Measurements from ENCODE around the gene KRT27.
"Not testable (repeated sequence)": the region's sequence is repeated elsewhere in the genome, so short reads cannot be mapped to it uniquely, and the experiment has no call there.

Gene KRT27

DNA sequence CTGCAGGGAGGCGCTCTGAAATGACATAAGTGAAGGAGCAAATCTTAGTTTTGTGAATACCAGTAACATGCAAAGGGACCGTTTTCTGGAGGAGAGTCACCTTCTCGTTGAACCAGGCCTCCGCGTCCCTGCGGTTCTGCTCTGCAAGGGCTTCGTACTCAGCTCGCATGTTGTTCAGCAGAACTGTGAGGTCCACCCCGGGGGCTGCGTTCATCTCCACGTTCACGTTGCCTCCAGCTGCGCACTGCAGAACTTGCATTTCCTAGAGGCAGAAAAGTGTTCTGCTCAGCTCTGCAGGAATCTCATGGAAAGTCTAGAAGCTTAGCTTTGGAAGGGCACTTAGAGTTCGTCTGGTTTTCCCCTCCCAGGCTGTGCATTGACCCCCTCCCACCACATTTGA lies 31.3 kb downstream of the KRT27 start:
- H3K27ac Mint-ChIP-seq, result no peak overlapping the region
- no peaks in the 10 kb centered on the region for H3K4me1 Mint-ChIP-seq (ENCODE audit: low read depth)
- no peaks in the 10 kb centered on the region for H3K36me3 Mint-ChIP-seq
- H3K27me3 Mint-ChIP-seq, result peaks cover 19% of the 10 kb centered on the region
- H3K4me3 Mint-ChIP-seq, result no peak overlapping the region
- no peaks in the 10 kb centered on the region for H3K9me3 Mint-ChIP-seq (ENCODE audit: low read depth)

DNA sequence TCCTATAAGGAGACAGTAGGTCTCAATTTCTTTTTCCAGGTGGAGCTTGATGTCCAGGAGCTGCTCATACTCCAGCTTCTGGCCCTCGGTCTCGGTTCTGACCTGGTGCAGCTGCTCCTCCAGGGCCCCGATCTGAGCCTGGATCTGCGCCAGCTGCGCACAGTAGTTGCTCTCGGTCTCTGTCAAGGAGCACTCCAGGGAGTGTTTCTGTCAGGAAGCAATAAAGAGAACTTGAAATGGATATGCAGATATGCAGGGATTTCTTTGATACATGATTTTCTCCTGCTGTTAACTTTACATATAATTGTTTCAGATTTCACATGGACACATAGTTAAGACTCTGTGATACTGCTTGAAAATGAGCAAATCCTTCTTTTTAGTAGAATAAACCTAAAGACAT lies 32.0 kb downstream of the KRT27 start:
- no peaks in the 10 kb centered on the region for H3K4me1 Mint-ChIP-seq (ENCODE audit: low read depth)
- no peak overlapping the region for H3K27ac Mint-ChIP-seq
- no peak overlapping the region for H3K4me3 Mint-ChIP-seq
- peaks cover 18% of the 10 kb centered on the region for H3K27me3 Mint-ChIP-seq
- H3K36me3 Mint-ChIP-seq, result no peaks in the 10 kb centered on the region
- H3K9me3 Mint-ChIP-seq (ENCODE audit: low read depth), result no peaks in the 10 kb centered on the region

DNA sequence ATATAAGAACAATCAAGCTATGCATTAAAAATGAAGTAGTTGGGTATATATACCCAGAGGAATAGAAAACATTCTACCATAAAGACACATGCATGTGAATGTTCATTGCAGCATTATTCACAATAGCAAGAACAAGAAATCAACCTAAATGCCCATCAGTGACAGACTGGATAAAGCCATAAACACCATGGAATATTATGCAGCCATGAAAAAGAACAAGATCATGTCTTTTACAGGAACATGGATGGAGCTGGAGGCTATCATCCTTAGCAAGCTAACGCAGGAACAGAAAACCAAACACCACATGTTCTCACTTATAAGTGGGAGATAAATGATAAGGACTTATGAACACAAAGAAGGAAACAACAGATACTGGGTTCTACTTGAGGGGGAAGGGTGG lies 33.7 kb downstream of the KRT27 start:
- H3K9me3 Mint-ChIP-seq (ENCODE audit: low read depth); H3K4me3 Mint-ChIP-seq; H3K27ac Mint-ChIP-seq; H3K36me3 Mint-ChIP-seq; H3K4me1 Mint-ChIP-seq (ENCODE audit: low read depth): not testable (repeated sequence)
- H3K27me3 Mint-ChIP-seq, result peaks cover 21% of the 10 kb centered on the region

DNA sequence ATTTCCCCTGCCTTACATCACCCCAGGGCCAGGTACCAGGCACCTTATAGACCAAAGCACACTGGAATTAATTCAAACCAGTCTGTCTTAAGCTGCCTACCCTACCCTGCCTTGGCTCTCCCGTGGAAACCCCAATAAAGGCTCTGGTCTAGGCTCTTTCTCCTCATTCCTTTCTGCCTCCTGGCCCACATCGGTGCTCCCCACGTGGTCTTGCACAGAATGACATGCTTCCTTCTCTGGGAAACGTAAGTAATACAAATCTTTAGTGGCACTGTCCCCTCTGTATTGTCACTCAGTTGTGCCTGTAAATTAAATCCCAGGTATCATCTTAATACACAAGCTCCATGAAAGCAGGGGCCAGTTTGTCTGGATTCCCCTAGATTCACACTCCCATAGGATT lies 43.8 kb downstream of the KRT27 start:
- no peak overlapping the region for H3K27ac Mint-ChIP-seq
- no peak overlapping the region for H3K4me3 Mint-ChIP-seq
- peaks cover 3% of the 10 kb centered on the region for H3K36me3 Mint-ChIP-seq
- H3K4me1 Mint-ChIP-seq (ENCODE audit: low read depth), result no peaks in the 10 kb centered on the region
- peaks cover 7% of the 10 kb centered on the region for H3K9me3 Mint-ChIP-seq (ENCODE audit: low read depth)
- H3K27me3 Mint-ChIP-seq, result peaks cover 9% of the 10 kb centered on the region

DNA sequence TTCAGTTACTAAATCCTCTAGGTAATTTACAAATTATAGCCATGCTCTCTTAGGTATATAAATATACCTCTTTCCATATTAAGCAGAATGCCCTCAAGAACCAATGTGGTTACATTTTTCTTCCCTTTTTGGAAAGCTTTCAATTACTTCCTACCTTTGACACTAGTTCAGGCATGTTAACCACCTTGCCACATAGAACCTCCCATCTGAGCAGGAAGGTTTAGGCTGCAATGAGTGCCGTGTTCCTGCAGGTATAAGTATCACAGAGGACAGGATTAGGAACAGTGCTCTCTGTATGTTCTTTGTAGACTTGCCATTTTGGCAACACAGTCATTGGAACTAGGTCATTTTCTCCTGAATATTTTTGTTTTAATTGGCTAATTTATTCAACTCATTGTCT lies 47.3 kb downstream of the KRT27 start:
- no peaks in the 10 kb centered on the region for H3K9me3 Mint-ChIP-seq (ENCODE audit: low read depth)
- no peaks in the 10 kb centered on the region for H3K36me3 Mint-ChIP-seq
- no peak overlapping the region for H3K27ac Mint-ChIP-seq
- no peak overlapping the region for H3K4me3 Mint-ChIP-seq
- H3K4me1 Mint-ChIP-seq (ENCODE audit: low read depth), result no peaks in the 10 kb centered on the region
- peaks cover 6% of the 10 kb centered on the region for H3K27me3 Mint-ChIP-seq

DNA sequence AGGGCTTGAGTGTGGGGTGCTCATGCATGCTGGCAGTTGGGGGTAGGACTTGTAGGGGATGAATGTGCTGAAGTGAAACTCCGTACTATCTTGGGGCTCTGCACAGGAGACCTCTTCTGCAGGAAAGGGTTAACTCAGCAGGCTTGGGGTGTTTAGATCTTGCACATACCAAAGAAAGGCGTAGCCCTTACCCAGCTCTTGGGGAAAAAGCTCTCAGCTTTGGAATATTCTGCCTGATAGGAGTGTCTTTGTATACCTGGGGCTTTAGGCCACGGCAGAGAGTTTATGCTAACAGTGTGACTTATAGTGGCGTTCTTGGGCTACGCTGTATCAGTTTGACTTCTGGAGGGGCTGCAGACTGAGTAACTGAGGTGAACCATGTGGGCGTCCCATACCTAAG lies 48.3 kb downstream of the KRT27 start:
- Mint-ChIP-seq H3K9me3 (ENCODE audit: low read depth) (no peaks in the 10 kb centered on the region), H3K27me3 (peaks cover 7% of the 10 kb centered on the region), H3K4me1 (ENCODE audit: low read depth) (no peaks in the 10 kb centered on the region), H3K36me3 (no peaks in the 10 kb centered on the region), H3K27ac (no peak overlapping the region), H3K4me3 (no peak overlapping the region)

DNA sequence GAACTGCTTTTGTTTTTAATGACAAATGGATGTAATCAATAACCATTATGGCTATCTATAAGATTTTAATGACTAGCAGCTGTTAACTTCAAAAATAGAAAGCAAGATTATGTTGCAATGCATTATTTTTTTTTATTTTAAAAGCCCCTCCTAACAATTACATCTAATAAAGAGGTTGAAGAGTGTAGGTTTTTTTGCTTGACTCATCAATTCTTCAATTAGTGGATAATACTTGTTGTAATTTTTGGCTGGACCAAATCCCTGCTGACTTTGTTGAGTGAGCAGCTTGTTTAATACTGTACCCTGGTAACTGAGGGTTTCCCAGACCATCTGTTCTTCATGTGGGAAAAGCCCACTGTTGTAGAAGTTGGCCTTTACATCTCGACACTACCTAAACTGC lies 51.4 kb downstream of the KRT27 start:
- Mint-ChIP-seq H3K27ac (no peak overlapping the region), H3K4me1 (ENCODE audit: low read depth) (no peaks in the 10 kb centered on the region)

DNA sequence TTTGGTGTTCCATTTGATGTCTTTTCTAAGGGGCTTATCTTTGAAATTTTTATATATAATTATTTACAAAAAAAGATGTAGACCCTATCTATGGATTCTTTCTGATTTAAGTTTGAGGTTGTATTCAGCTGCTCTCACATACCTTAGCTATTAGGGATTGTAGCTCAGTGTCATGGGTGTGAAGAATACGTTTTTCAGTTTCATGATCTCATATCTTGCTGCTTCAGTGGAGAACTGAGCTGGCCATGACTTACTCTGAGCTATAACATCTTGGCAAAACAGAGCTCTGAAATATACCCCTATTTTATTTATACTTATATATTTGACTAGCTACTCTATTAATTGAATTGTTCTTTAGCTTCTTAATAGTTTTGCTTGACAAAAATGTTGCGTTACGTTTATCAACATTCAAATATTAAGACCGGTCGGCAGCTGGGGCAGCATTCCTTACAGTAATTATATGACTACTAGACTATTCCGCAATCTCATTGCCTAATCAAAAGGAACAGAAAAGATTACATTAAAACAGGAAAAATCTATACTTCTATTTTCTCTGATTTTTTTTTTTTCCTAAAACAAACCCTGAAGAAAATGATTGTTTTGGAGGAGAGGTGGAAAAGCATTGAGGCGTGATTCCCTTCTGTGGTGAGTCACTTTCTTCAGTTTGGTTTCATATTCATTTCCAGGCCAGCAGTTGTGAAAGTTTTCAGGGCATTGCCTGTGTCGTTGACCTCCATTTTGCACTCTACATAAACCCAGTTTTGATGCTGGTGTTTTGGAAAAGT lies 54.7 kb downstream of the KRT27 start:
- no peaks in the 10 kb centered on the region for H3K4me1 Mint-ChIP-seq (ENCODE audit: low read depth)
- no peak overlapping the region for H3K27ac Mint-ChIP-seq
- peaks cover 6% of the 10 kb centered on the region for H3K27me3 Mint-ChIP-seq
- H3K9me3 Mint-ChIP-seq (ENCODE audit: low read depth), result no peaks in the 10 kb centered on the region
- no peak overlapping the region for H3K4me3 Mint-ChIP-seq
- no peaks in the 10 kb centered on the region for H3K36me3 Mint-ChIP-seq

More for the DNA sequence above, 51.4 kb downstream of the KRT27 start:
- Mint-ChIP-seq H3K9me3 (ENCODE audit: low read depth) (no peaks in the 10 kb centered on the region), H3K4me3 (no peak overlapping the region), H3K36me3 (no peaks in the 10 kb centered on the region), H3K27me3 (peaks cover 5% of the 10 kb centered on the region)

DNA sequence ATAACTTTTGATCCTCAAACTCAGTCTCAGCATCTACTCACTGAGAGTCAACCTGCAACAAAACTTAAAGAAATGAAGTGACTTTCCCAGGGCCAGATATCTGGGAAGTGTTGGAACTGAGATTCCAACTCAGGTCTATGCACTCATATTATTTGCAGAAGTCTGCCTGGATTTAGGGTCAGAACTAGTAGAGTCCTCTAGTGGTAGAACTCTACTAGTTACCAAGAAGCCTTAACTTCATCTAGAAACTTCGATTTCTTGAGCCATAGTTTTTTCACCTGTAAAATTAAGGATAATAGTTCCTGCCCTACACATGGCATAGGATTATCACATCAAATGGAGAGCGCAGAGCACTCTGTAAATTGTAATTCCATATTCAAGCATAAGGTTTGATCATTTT lies 55.4 kb downstream of the KRT27 start:
- Mint-ChIP-seq H3K9me3 (ENCODE audit: low read depth) (no peaks in the 10 kb centered on the region), H3K4me1 (ENCODE audit: low read depth) (no peaks in the 10 kb centered on the region), H3K36me3 (no peaks in the 10 kb centered on the region), H3K27me3 (peaks cover 6% of the 10 kb centered on the region), H3K4me3 (no peak overlapping the region), H3K27ac (no peak overlapping the region)

All from activated naive CD8-positive, alpha-beta T cell (primary cell).